Thyroid gland (tissue), 4 donors: Measurements from ENCODE around the gene VCP.

Experiments used
- POLR2A ChIP-seq, 2 donors: fragments of 450-650 bp; IDR thresholded peaks; one replicate each; pipeline ENCODE4 v1.6.1; 2017; ENCODE audit warnings: antibody characterized with exemption in 2 of 2, mild to moderate bottlenecking in 2 of 2, moderate library complexity in 1 of 2
- TF ChIP-seq, protein P1 (sequence below), 6 experiments: fragments of 200-600 bp in 3 of 6; fragments of 450-650 bp in 3 of 6; sonication (generic) in 3 of 6; IDR thresholded peaks; one replicate each; pipeline ENCODE4 v1.5.1; 2016 to 2019; ENCODE audit warnings: antibody characterized with exemption in 6 of 6, mild to moderate bottlenecking in 2 of 6, inconsistent platforms in 1 of 6, moderate library complexity in 1 of 6

DNA sequence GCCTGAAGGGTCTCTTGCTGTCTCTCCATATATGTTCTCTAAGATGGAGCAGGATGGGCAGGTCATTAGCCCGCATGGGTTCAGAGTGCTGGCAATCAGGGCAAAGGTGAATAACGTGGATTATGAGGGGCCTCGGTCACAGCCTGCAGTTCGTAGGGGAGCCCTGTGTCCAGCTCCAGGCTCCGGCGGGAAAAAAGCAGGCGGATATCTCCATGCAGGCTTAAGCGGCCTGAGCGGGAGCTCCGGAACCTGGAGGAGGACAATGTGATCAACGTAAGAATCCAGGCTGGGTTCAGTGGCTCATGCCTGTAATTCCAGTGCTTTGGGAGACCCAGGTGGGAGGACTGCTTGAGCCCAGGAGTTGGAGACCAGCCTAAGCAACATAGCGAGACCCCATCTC is 32.7 kb upstream of the VCP start:
- TF ChIP-seq, protein P1, sequence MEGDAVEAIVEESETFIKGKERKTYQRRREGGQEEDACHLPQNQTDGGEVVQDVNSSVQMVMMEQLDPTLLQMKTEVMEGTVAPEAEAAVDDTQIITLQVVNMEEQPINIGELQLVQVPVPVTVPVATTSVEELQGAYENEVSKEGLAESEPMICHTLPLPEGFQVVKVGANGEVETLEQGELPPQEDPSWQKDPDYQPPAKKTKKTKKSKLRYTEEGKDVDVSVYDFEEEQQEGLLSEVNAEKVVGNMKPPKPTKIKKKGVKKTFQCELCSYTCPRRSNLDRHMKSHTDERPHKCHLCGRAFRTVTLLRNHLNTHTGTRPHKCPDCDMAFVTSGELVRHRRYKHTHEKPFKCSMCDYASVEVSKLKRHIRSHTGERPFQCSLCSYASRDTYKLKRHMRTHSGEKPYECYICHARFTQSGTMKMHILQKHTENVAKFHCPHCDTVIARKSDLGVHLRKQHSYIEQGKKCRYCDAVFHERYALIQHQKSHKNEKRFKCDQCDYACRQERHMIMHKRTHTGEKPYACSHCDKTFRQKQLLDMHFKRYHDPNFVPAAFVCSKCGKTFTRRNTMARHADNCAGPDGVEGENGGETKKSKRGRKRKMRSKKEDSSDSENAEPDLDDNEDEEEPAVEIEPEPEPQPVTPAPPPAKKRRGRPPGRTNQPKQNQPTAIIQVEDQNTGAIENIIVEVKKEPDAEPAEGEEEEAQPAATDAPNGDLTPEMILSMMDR (IDR thresholded peaks at IDR 0.05) = no peak
- TF ChIP-seq POLR2A (IDR thresholded peaks at IDR 0.05) = no peak
